ENCODE data around the gene BRPF1.

Gene BRPF1

DNA sequence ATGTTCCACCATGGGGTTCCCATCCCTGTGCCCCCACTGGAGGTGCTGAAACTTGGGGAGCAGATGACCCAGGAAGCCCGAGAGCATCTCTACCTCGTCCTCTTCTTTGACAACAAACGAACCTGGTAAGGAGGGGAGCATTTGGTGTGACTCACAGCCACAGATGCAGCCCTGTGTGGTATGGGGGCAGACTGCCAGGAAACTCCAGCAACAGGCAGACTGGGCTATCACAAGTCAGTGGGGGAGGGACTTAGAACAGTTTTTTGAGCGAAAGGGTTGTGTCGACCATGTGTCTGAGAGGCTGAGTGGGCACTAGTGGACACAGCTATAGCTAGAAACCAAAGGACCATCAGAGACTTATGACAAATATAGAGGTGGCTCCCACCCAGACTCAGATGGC lies 14.8 kb downstream of the BRPF1 start:
- Histone ChIP-seq H3K4me3 (ENCODE audit: low read depth in 1 of 2, low read length in 2 of 2) (no peak overlapping the region), H3K27ac (ENCODE audit: low read depth, low read length) (no peak overlapping the region), H3K9me3 (ENCODE audit: control insufficient read depth in 1 of 2, low read length in 2 of 2) (no peaks in the 10 kb centered on the region), H3K4me1 (ENCODE audit: control insufficient read depth in 1 of 2, insufficient read depth in 2 of 2, low read length in 2 of 2) (peaks cover 15 to 17% of the 10 kb centered on the region in 2 donors), H3K27me3 (ENCODE audit: control insufficient read depth in 1 of 2, insufficient read depth in 2 of 2, low read length in 2 of 2) (no peaks in the 10 kb centered on the region), H3K36me3 (ENCODE audit: control insufficient read depth in 1 of 2, insufficient read depth in 2 of 2, low read length in 2 of 2) (peaks cover 63 to 70% of the 10 kb centered on the region in 2 donors), H3K9ac (ENCODE audit: low read depth in 1 of 2, low read length in 2 of 2) (no peak overlapping the region)

GRCh38 chr3:9747267-9747666 lies 15.7 kb downstream of the BRPF1 start:
- no peaks in the 10 kb centered on the region for H3K9me3 ChIP-seq (ENCODE audit: control insufficient read depth in 1 of 2, low read length in 2 of 2)
- no peak overlapping the region for H3K9ac ChIP-seq (ENCODE audit: low read depth in 1 of 2, low read length in 2 of 2)
- no peak overlapping the region for H3K4me3 ChIP-seq (ENCODE audit: low read depth in 1 of 2, low read length in 2 of 2)
- no peaks in the 10 kb centered on the region for H3K27me3 ChIP-seq (ENCODE audit: control insufficient read depth in 1 of 2, insufficient read depth in 2 of 2, low read length in 2 of 2)
- H3K4me1 ChIP-seq (ENCODE audit: control insufficient read depth in 1 of 2, insufficient read depth in 2 of 2, low read length in 2 of 2) = peaks cover 19 to 26% of the 10 kb centered on the region in 2 donors
- H3K36me3 ChIP-seq (ENCODE audit: control insufficient read depth in 1 of 2, insufficient read depth in 2 of 2, low read length in 2 of 2) = peaks cover 56 to 71% of the 10 kb centered on the region in 2 donors
- no peak overlapping the region for H3K27ac ChIP-seq (ENCODE audit: low read depth, low read length)

DNA sequence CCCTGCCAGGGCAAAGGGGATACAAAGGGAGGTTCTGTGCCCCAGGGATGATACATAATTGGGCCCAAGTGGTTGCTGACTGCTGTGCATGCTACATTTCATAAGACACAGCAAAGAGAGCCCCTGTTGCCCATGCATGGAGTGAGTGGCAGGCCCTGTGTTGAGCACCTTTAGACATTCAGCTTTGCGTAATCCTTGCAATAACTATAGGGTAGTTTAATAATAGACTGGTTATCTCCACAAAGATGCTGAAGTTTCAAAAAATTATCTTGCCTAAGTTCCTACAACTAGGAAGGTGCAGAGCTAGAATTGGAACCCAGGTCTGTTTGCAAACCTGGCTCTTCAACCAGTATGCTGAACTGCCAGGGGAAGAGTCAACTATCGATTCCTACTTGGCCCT lies 16.5 kb downstream of the BRPF1 start:
- Histone ChIP-seq H3K9ac (ENCODE audit: low read depth in 1 of 2, low read length in 2 of 2) (no peak overlapping the region), H3K27ac (ENCODE audit: low read depth, low read length) (no peak overlapping the region), H3K9me3 (ENCODE audit: control insufficient read depth in 1 of 2, low read length in 2 of 2) (no peaks in the 10 kb centered on the region), H3K4me1 (ENCODE audit: control insufficient read depth in 1 of 2, insufficient read depth in 2 of 2, low read length in 2 of 2) (peaks cover 19 to 26% of the 10 kb centered on the region in 2 donors), H3K36me3 (ENCODE audit: control insufficient read depth in 1 of 2, insufficient read depth in 2 of 2, low read length in 2 of 2) (peaks cover 48 to 69% of the 10 kb centered on the region in 2 donors), H3K27me3 (ENCODE audit: control insufficient read depth in 1 of 2, insufficient read depth in 2 of 2, low read length in 2 of 2) (no peaks in the 10 kb centered on the region), H3K4me3 (ENCODE audit: low read depth in 1 of 2, low read length in 2 of 2) (no peak overlapping the region)

DNA sequence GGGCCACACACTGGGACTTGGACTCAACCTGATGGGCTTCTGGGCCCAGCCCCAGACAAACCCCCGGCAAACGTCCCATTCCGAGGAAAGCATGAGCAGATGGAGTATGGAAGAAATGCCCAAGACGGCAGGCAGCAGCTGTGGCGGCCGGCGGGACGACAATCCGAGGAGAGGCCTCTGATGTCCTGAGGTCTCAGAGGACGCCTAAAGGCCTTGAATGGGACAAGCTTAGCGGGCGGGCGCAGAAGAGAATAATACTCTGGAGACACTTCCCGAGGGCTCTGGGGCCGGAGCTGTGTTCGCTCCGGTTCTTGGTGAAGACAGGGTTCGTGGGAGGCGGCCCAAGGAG lies 17.7 kb downstream of the BRPF1 start:
- no peaks in the 10 kb centered on the region for H3K9me3 ChIP-seq (ENCODE audit: control insufficient read depth in 1 of 2, low read length in 2 of 2)
- H3K36me3 ChIP-seq (ENCODE audit: control insufficient read depth in 1 of 2, insufficient read depth in 2 of 2, low read length in 2 of 2) = peaks cover 36 to 65% of the 10 kb centered on the region in 2 donors
- H3K9ac ChIP-seq (ENCODE audit: low read depth in 1 of 2, low read length in 2 of 2) = peak overlapping the region; percentile 71 to 77
- H3K27me3 ChIP-seq (ENCODE audit: control insufficient read depth in 1 of 2, insufficient read depth in 2 of 2, low read length in 2 of 2) = no peaks in the 10 kb centered on the region
- H3K4me3 ChIP-seq (ENCODE audit: low read depth in 1 of 2, low read length in 2 of 2) = peak overlapping the region; percentile 72 to 89
- H3K4me1 ChIP-seq (ENCODE audit: control insufficient read depth in 1 of 2, insufficient read depth in 2 of 2, low read length in 2 of 2) = peaks cover 19 to 26% of the 10 kb centered on the region in 2 donors
- peak overlapping the region; percentile 83 for H3K27ac ChIP-seq (ENCODE audit: low read depth, low read length)

DNA sequence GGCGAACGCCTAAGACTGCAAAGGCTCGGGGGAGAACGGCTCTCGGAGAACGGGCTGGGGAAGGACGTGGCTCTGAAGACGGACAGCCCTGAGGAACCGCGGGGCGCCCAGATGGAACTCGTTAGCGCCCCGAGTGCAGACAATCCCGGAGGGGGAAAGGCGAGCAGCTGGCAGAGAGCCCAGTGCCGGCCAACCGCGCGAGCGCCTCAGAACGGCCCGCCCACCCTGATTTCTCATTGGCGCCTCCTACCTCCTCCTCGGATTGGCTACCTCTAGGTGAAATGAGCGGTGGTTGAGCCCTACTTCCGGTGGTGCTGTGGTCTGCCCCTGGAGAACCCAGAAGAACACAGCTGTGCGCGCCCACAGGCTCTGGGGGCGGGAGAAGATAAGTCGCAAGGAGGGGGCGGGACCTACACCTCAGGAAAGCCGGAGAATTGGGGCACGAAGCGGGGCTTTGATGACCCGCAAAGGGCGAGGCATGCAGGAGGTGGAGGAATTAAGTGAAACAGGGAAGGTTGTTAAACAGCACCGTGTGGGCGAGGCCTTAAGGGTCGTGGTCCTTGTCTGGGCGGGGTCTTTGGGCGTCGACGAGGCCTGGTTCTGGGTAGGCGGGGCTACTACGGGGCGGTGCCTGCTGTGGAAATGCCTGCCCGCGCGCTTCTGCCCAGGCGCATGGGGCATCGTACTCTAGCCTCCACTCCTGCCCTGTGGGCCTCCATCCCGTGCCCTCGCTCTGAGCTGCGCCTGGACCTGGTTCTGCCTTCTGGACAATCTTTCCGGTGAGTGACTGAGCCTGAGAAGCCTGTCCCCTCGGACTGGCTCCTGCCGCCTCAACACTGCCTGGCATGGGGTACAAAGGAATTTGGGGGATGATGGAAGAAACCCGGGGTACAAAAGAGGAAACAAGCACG lies 18.4 kb downstream of the BRPF1 start, which contains the start of gene OGG1:
TSS of gene OGG1 (plus strand) at position 308 of the 911 bp plus-strand sequence. CDS start at position 643, 335 bp downstream.
- Histone ChIP-seq H3K27ac (ENCODE audit: low read depth, low read length) (peak within 1 kb of the TSS; percentile 88), H3K9ac (ENCODE audit: low read depth in 1 of 2, low read length in 2 of 2) (peak within 1 kb of the TSS; percentile 77 to 85), H3K4me1 (ENCODE audit: control insufficient read depth in 1 of 2, insufficient read depth in 2 of 2, low read length in 2 of 2) (peaks cover 19 to 30% of the 10 kb centered on the region in 2 donors), H3K9me3 (ENCODE audit: control insufficient read depth in 1 of 2, low read length in 2 of 2) (no peaks in the 10 kb centered on the region), H3K36me3 (ENCODE audit: control insufficient read depth in 1 of 2, insufficient read depth in 2 of 2, low read length in 2 of 2) (peaks cover 31 to 65% of the 10 kb centered on the region in 2 donors), H3K27me3 (ENCODE audit: control insufficient read depth in 1 of 2, insufficient read depth in 2 of 2, low read length in 2 of 2) (no peaks in the 10 kb centered on the region), H3K4me3 (ENCODE audit: low read depth in 1 of 2, low read length in 2 of 2) (peak within 1 kb of the TSS; percentile 88 to 89)

DNA sequence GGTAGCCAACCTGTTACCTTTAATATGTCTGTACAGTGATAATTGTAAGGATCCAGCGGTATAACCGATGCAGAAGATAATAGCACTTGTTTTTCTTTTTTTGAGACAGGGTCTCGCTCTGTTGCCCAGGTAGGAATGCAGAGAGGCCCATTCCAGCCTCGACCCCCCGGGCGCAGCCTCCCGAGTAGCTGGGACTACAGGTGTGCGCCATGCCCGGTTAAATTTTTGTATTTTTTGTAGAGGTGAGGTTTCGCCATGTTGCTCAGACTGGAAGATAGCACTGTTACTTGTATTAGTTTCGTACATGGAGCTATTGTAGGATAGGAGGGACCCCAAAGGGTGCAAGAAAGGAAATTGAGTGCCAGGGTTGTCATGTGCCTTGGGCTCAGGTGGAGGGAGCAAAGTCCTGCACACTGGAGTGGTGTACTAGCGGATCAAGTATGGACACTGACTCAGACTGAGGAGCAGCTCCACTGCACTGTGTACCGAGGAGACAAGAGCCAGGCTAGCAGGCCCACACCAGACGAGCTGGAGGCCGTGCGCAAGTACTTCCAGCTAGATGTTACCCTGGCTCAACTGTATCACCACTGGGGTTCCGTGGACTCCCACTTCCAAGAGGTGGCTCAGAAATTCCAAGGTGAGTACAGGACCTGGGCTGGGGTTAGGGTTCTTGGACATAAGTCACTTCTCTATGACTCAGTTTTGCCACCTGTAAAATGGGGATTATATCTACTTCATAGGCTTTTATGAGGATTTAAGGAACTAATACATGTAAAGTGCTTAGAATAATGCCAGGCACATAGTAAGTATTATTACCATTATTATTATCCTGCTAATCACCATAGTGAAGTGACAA lies 19.2 kb downstream of the BRPF1 start:
- peaks cover 23 to 62% of the 10 kb centered on the region in 2 donors for H3K36me3 ChIP-seq (ENCODE audit: control insufficient read depth in 1 of 2, insufficient read depth in 2 of 2, low read length in 2 of 2)
- H3K9ac ChIP-seq (ENCODE audit: low read depth in 1 of 2, low read length in 2 of 2) = peak overlapping the region; percentile 77 to 85
- peak overlapping the region; percentile 88 for H3K27ac ChIP-seq (ENCODE audit: low read depth, low read length)
- peaks cover 19 to 30% of the 10 kb centered on the region in 2 donors for H3K4me1 ChIP-seq (ENCODE audit: control insufficient read depth in 1 of 2, insufficient read depth in 2 of 2, low read length in 2 of 2)
- peak overlapping the region; percentile 88 to 89 for H3K4me3 ChIP-seq (ENCODE audit: low read depth in 1 of 2, low read length in 2 of 2)
- no peaks in the 10 kb centered on the region for H3K27me3 ChIP-seq (ENCODE audit: control insufficient read depth in 1 of 2, insufficient read depth in 2 of 2, low read length in 2 of 2)
- H3K9me3 ChIP-seq (ENCODE audit: control insufficient read depth in 1 of 2, low read length in 2 of 2) = no peaks in the 10 kb centered on the region

DNA sequence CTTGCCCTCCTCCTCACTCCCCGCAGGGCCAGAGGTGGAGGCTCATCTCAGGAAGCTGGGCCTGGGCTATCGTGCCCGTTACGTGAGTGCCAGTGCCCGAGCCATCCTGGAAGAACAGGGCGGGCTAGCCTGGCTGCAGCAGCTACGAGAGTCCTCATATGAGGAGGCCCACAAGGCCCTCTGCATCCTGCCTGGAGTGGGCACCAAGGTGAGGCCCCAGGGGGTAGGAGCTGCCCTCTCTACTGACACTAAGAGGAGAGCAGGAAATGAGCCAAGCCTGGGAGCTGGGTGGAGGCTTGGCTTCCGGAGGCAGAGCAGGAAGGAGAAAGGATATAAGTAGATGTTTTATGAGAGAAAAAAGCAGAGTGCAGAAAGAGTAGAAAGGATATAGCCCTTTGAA lies 23.1 kb downstream of the BRPF1 start:
- H3K4me3 ChIP-seq (ENCODE audit: low read depth in 1 of 2, low read length in 2 of 2) = no peak overlapping the region
- H3K4me1 ChIP-seq (ENCODE audit: control insufficient read depth in 1 of 2, insufficient read depth in 2 of 2, low read length in 2 of 2) = peaks cover 14 to 25% of the 10 kb centered on the region in 2 donors
- peaks cover 24 to 74% of the 10 kb centered on the region in 2 donors for H3K36me3 ChIP-seq (ENCODE audit: control insufficient read depth in 1 of 2, insufficient read depth in 2 of 2, low read length in 2 of 2)
- no peaks in the 10 kb centered on the region for H3K27me3 ChIP-seq (ENCODE audit: control insufficient read depth in 1 of 2, insufficient read depth in 2 of 2, low read length in 2 of 2)
- H3K9me3 ChIP-seq (ENCODE audit: control insufficient read depth in 1 of 2, low read length in 2 of 2) = no peaks in the 10 kb centered on the region
- H3K27ac ChIP-seq (ENCODE audit: low read depth, low read length) = no peak overlapping the region
- no peak overlapping the region for H3K9ac ChIP-seq (ENCODE audit: low read depth in 1 of 2, low read length in 2 of 2)

- peaks cover 0 to 4% of the 10 kb centered on the region in 2 donors for H3K4me1 ChIP-seq (ENCODE audit: control insufficient read depth in 1 of 2, insufficient read depth in 2 of 2, low read length in 2 of 2)
- no peaks in the 10 kb centered on the region for H3K9me3 ChIP-seq (ENCODE audit: control insufficient read depth in 1 of 2, low read length in 2 of 2)
- H3K27ac ChIP-seq (ENCODE audit: low read depth, low read length) = no peak overlapping the region
- no peaks in the 10 kb centered on the region for H3K27me3 ChIP-seq (ENCODE audit: control insufficient read depth in 1 of 2, insufficient read depth in 2 of 2, low read length in 2 of 2)
- no peak overlapping the region for H3K9ac ChIP-seq (ENCODE audit: low read depth in 1 of 2, low read length in 2 of 2)
- H3K36me3 ChIP-seq (ENCODE audit: control insufficient read depth in 1 of 2, insufficient read depth in 2 of 2, low read length in 2 of 2) = peaks cover 27 to 86% of the 10 kb centered on the region in 2 donors
- H3K4me3 ChIP-seq (ENCODE audit: low read depth in 1 of 2, low read length in 2 of 2) = no peak overlapping the region
Observed at GRCh38 chr3:9757427-9757826, 25.9 kb downstream of the BRPF1 start.

- Histone ChIP-seq H3K27ac (ENCODE audit: low read depth, low read length) (no peak overlapping the region), H3K4me1 (ENCODE audit: control insufficient read depth in 1 of 2, insufficient read depth in 2 of 2, low read length in 2 of 2) (no peaks in the 10 kb centered on the region), H3K27me3 (ENCODE audit: control insufficient read depth in 1 of 2, insufficient read depth in 2 of 2, low read length in 2 of 2) (no peaks in the 10 kb centered on the region), H3K36me3 (ENCODE audit: control insufficient read depth in 1 of 2, insufficient read depth in 2 of 2, low read length in 2 of 2) (peaks cover 34 to 64% of the 10 kb centered on the region in 2 donors), H3K4me3 (ENCODE audit: low read depth in 1 of 2, low read length in 2 of 2) (no peak overlapping the region), H3K9me3 (ENCODE audit: control insufficient read depth in 1 of 2, low read length in 2 of 2) (no peaks in the 10 kb centered on the region), H3K9ac (ENCODE audit: low read depth in 1 of 2, low read length in 2 of 2) (no peak overlapping the region)
Observed at GRCh38 chr3:9760779-9761505, 29.4 kb downstream of the BRPF1 start.
